RWPE2 (cell line): Measurements from ENCODE around the gene MUC5AC.
"Not testable (repeated sequence)": the region's sequence is repeated elsewhere in the genome, so short reads cannot be mapped to it uniquely, and the experiment has no call there.

Source experiments
- ATAC-seq: fragments of 200-7000 bp; cut with Tn5 transposase; 3 replicates; pipeline ENCODE4 v1.9.1; 2021; ENCODE audit warnings: low read depth
- DNase-seq: peaks from one replicate; pipeline ENCODE4 v3.0.0-alpha.2; 2020; ENCODE audit warnings: low spot score
- H3K27ac ChIP-seq: fragments of 450-650 bp; 2 replicates; pipeline ENCODE4 v1.5.1; 2017; ENCODE audit warnings: mild to moderate bottlenecking; ENCODE audit not compliant: poor library complexity, severe bottlenecking
- H3K27me3 ChIP-seq: fragments of 250-450 bp; sonication (Bioruptor Pico); 2 replicates; pipeline ENCODE4 v1.5.1; 2021; ENCODE audit warnings: mild to moderate bottlenecking, moderate library complexity; ENCODE audit not compliant: insufficient read depth, poor library complexity, severe bottlenecking
- H3K36me3 ChIP-seq: fragments of 250-450 bp; sonication (Bioruptor Pico); 2 replicates; pipeline ENCODE4 v1.5.1; 2020; ENCODE audit warnings: low read depth, mild to moderate bottlenecking, moderate library complexity
- H3K4me1 ChIP-seq: fragments of 250-450 bp; sonication (Bioruptor Pico); 2 replicates; pipeline ENCODE4 v1.5.1; 2021; ENCODE audit warnings: mild to moderate bottlenecking, moderate library complexity; ENCODE audit not compliant: insufficient read depth, poor library complexity, severe bottlenecking
- H3K4me3 ChIP-seq: fragments of 250-450 bp; sonication (Bioruptor Pico); 2 replicates; pipeline ENCODE4 v1.5.1; 2021; ENCODE audit warnings: mild to moderate bottlenecking, moderate library complexity; ENCODE audit not compliant: severe bottlenecking
- H3K9me3 ChIP-seq: fragments of 250-450 bp; sonication (Bioruptor Pico); 2 replicates; pipeline ENCODE4 v1.5.1; 2021; ENCODE audit warnings: mild to moderate bottlenecking, moderate library complexity; ENCODE audit not compliant: severe bottlenecking

MUC5AC gene

GRCh38 chr11:1244557-1244956 lies 86.8 kb downstream of the MUC5AC start:
- not testable (repeated sequence) for H3K9me3 ChIP-seq, DNase-seq, ATAC-seq

GRCh38 chr11:1245717-1246116 lies 88.0 kb downstream of the MUC5AC start:
- not testable (repeated sequence) for H3K36me3 ChIP-seq, H3K27ac ChIP-seq, H3K9me3 ChIP-seq, H3K4me1 ChIP-seq, H3K4me3 ChIP-seq, DNase-seq, ATAC-seq, H3K27me3 ChIP-seq

More at GRCh38 chr11:1244557-1244956, 86.8 kb downstream of the MUC5AC start:
- not testable (repeated sequence) for H3K27me3 ChIP-seq, H3K27ac ChIP-seq, H3K36me3 ChIP-seq, H3K4me1 ChIP-seq, H3K4me3 ChIP-seq

GRCh38 chr11:1246301-1246700 lies 88.5 kb downstream of the MUC5AC start:
- H3K4me3 ChIP-seq, H3K4me1 ChIP-seq, DNase-seq, H3K27ac ChIP-seq, H3K9me3 ChIP-seq, H3K36me3 ChIP-seq, H3K27me3 ChIP-seq, ATAC-seq: not testable (repeated sequence)

- H3K27me3 ChIP-seq, H3K27ac ChIP-seq, ATAC-seq, DNase-seq, H3K4me1 ChIP-seq, H3K36me3 ChIP-seq, H3K4me3 ChIP-seq, H3K9me3 ChIP-seq: not testable (repeated sequence)
These were observed 89.3 kb downstream of the MUC5AC start for GRCh38 chr11:1247026-1247425.

- not testable (repeated sequence) for H3K4me1 ChIP-seq, H3K36me3 ChIP-seq, H3K27me3 ChIP-seq, ATAC-seq, H3K27ac ChIP-seq, DNase-seq, H3K9me3 ChIP-seq, H3K4me3 ChIP-seq
These were observed 91.2 kb downstream of the MUC5AC start for GRCh38 chr11:1248951-1249350.

GRCh38 chr11:1250411-1250810 lies 92.7 kb downstream of the MUC5AC start:
- not testable (repeated sequence) for H3K9me3 ChIP-seq, ATAC-seq, H3K4me1 ChIP-seq, H3K27me3 ChIP-seq, DNase-seq, H3K27ac ChIP-seq, H3K4me3 ChIP-seq, H3K36me3 ChIP-seq
